Measurements from ENCODE around the gene ACTR3C. TPM values are rescaled to one million over a fixed set of nuclear protein-coding genes. Genes with fewer than 3 reads are reported as not detected.

Gene ACTR3C
- total RNA-seq, 1 experiment from 2014 or later = 0.48 TPM

DNA sequence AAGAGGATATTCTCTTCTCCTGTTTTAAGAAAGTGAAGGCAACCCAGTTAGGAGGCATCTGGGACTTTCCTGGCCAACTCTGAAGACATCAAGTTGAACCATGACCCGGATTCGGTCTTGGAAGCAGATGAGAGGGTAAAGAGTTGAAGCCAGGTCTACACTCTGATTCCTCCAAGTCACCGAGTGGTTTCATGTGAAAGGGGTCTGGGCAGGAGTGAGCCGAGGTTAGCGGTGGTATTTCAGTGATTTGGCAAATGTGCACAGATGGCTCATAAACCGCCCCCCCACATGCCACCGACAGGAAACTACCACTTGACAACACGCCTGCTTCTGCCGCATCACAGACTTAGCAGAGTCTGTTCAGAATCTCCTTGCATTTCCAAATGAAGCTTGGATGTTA is 33.9 kb upstream of the ACTR3C start:
- Histone ChIP-seq H3K4me2 (ENCODE audit: low read depth, low read length, poor library complexity, severe bottlenecking) (no peak overlapping the region), H4K20me1 (ENCODE audit: insufficient read depth, low read depth, low read length) (no peaks in the 10 kb centered on the region), H3K9me3 (ENCODE audit: low read length) (no peaks in the 10 kb centered on the region), H3K36me3 (ENCODE audit: insufficient read depth, low read length) (no peaks in the 10 kb centered on the region), H2AFZ (ENCODE audit: low read length) (no peak overlapping the region), H3K9ac (ENCODE audit: low read length) (no peak overlapping the region), H3K4me1 (ENCODE audit: low read length) (no peaks in the 10 kb centered on the region), H3K4me3 (ENCODE audit: low read length) (no peak overlapping the region), H3K27ac (ENCODE audit: low read length) (no peak overlapping the region), H3K79me2 (ENCODE audit: low read length) (no peaks in the 10 kb centered on the region), H3K27me3 (ENCODE audit: low read length) (no peaks in the 10 kb centered on the region), H3K9me2 (replicated peaks; ENCODE audit: insufficient read depth, low read length) (no peaks in the 10 kb centered on the region)
- no peak for DNase-seq

DNA sequence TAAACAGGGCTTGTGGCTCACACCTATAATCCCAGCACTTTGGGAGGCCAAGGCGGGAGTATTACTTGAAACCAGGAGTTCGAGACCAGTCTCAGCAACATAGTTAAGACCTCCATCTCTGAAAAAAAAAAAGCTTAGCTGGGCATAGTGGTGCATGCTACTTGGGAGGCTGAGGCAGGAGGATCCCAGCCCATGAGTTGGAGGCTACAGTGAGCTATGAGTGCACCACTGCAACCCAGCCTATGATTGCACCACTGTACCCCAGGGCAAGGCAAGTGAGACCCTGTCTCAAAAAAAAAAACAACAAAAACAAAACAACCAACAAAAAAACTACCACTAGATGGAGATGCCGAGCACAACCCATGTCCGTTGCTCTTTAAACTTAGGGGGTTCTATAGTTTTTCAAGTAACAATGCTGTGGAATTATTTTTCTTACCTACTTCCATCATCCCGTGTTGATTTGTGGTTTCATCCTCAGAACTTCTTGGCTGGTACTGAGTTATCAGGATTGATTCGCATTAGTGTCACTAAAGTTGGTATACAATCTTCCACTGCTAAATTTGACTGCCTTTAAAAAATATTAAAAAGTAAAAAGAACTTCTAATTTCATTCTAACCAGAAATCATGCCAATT is 33.0 kb upstream of the ACTR3C start:
- H3K9me3 ChIP-seq (ENCODE audit: low read length) = no peaks in the 10 kb centered on the region
- no peaks in the 10 kb centered on the region for H3K9me2 ChIP-seq (replicated peaks; ENCODE audit: insufficient read depth, low read length)
- no peak overlapping the region for H3K4me2 ChIP-seq (ENCODE audit: low read depth, low read length, poor library complexity, severe bottlenecking)
- H2AFZ ChIP-seq (ENCODE audit: low read length) = no peak overlapping the region
- no peak overlapping the region for H3K4me3 ChIP-seq (ENCODE audit: low read length)
- H4K20me1 ChIP-seq (ENCODE audit: insufficient read depth, low read depth, low read length) = no peaks in the 10 kb centered on the region
- DNase-seq = peak; percentile 62
- H3K9ac ChIP-seq (ENCODE audit: low read length) = no peak overlapping the region
- H3K27me3 ChIP-seq (ENCODE audit: low read length) = no peaks in the 10 kb centered on the region
- no peaks in the 10 kb centered on the region for H3K36me3 ChIP-seq (ENCODE audit: insufficient read depth, low read length)
- H3K79me2 ChIP-seq (ENCODE audit: low read length) = no peaks in the 10 kb centered on the region
- no peaks in the 10 kb centered on the region for H3K4me1 ChIP-seq (ENCODE audit: low read length)
- H3K27ac ChIP-seq (ENCODE audit: low read length) = no peak overlapping the region

DNA sequence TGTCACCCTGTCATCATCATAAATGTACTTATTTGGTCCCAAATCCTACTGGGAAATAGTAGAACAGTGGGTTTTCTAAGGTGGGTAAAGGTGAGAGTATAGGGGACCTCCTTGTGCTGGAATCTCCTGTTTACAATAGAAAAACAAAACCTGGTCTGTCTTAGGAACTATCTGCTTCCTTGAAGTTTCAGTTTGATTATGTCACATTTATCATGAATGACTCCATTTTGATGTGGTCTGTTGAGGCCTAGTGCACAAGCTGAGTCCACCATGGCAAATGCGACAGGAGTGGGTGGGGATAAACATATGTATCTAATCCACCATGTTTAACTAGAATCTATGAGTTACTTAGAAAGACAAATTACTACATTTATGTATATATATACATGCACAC is 32.3 kb upstream of the ACTR3C start:
- H3K9ac ChIP-seq (ENCODE audit: low read length) = no peak overlapping the region
- no peaks in the 10 kb centered on the region for H3K27me3 ChIP-seq (ENCODE audit: low read length)
- H3K36me3 ChIP-seq (ENCODE audit: insufficient read depth, low read length) = no peaks in the 10 kb centered on the region
- no peaks in the 10 kb centered on the region for H3K79me2 ChIP-seq (ENCODE audit: low read length)
- no peak overlapping the region for H3K4me2 ChIP-seq (ENCODE audit: low read depth, low read length, poor library complexity, severe bottlenecking)
- H3K4me1 ChIP-seq (ENCODE audit: low read length) = no peaks in the 10 kb centered on the region
- H3K27ac ChIP-seq (ENCODE audit: low read length) = no peak overlapping the region
- no peaks in the 10 kb centered on the region for H3K9me3 ChIP-seq (ENCODE audit: low read length)
- H2AFZ ChIP-seq (ENCODE audit: low read length) = no peak overlapping the region
- H3K4me3 ChIP-seq (ENCODE audit: low read length) = no peak overlapping the region
- no peak for DNase-seq
- H4K20me1 ChIP-seq (ENCODE audit: insufficient read depth, low read depth, low read length) = no peaks in the 10 kb centered on the region
- H3K9me2 ChIP-seq (replicated peaks; ENCODE audit: insufficient read depth, low read length) = no peaks in the 10 kb centered on the region

DNA sequence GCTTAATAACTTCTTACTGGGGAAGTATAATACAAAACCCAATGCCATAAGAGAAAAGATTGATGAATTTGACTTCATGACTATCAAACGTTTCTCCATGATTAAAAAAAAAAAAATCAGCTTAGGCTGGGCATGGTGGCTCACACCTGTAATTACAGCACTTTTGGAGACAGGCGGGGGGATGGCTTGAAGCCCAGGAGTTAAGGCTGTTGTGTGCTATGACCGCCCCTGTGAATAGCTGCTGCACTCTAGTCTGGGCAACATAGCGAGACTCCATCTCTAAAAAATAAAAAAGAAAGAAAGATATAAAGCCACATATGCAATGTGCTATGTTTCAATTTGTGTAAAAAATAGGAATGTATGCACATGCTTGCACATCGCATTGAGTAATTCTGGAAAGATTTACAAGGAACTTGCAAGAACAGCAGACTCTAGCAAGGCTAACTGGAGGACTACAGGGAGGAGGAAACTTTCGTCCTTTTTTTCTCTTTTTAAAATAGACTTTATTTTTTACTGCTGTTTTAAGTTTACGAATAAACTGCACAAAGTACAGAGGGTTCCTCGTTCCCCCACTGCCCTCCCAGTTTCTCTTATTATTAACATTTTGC is 28.3 kb upstream of the ACTR3C start:
- Histone ChIP-seq H3K4me1 (ENCODE audit: low read length) (no peaks in the 10 kb centered on the region), H3K4me3 (ENCODE audit: low read length) (no peak overlapping the region)

DNA sequence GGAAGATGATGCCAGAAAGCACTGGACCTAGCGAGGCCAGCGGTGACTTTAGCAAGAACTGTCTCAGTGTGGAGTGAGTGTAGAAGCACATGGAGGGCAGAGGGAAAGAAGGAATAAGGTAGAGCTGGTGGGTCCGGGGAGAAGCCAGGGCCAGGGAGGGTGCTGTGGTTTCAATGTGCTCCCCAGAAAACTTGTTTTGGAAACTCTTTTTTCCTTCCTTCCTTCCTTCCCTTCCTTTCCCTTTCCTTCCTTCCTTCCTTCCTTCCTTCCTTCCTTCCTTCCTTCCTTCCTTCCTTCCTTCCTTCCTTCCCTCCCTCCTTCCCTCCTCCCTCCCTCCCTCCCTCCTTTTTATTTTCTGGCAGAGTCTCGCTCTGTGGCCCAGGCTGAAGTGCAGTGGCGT is 23.6 kb upstream of the ACTR3C start:
- H3K79me2 ChIP-seq (ENCODE audit: low read length) = no peaks in the 10 kb centered on the region
- H4K20me1 ChIP-seq (ENCODE audit: insufficient read depth, low read depth, low read length) = no peaks in the 10 kb centered on the region
- H3K4me2 ChIP-seq (ENCODE audit: low read depth, low read length, poor library complexity, severe bottlenecking) = no peak overlapping the region
- H3K9ac ChIP-seq (ENCODE audit: low read length) = no peak overlapping the region
- no peak overlapping the region for H2AFZ ChIP-seq (ENCODE audit: low read length)
- no peak overlapping the region for H3K4me3 ChIP-seq (ENCODE audit: low read length)
- H3K9me2 ChIP-seq (replicated peaks; ENCODE audit: insufficient read depth, low read length) = no peaks in the 10 kb centered on the region
- H3K36me3 ChIP-seq (ENCODE audit: insufficient read depth, low read length) = no peaks in the 10 kb centered on the region
- peaks cover 6% of the 10 kb centered on the region; the same call in 1 of the 2 replicates for H3K9me3 ChIP-seq (ENCODE audit: low read length)
- no peaks in the 10 kb centered on the region for H3K4me1 ChIP-seq (ENCODE audit: low read length)
- no peak overlapping the region for H3K27ac ChIP-seq (ENCODE audit: low read length)
- no peak for DNase-seq
- H3K27me3 ChIP-seq (ENCODE audit: low read length) = no peaks in the 10 kb centered on the region

More for the DNA sequence above, 28.3 kb upstream of the ACTR3C start:
- H3K9ac ChIP-seq (ENCODE audit: low read length) = no peak overlapping the region
- H3K36me3 ChIP-seq (ENCODE audit: insufficient read depth, low read length) = no peaks in the 10 kb centered on the region
- H3K9me2 ChIP-seq (replicated peaks; ENCODE audit: insufficient read depth, low read length) = no peaks in the 10 kb centered on the region
- no peak overlapping the region for H2AFZ ChIP-seq (ENCODE audit: low read length)
- no peak overlapping the region for H3K4me2 ChIP-seq (ENCODE audit: low read depth, low read length, poor library complexity, severe bottlenecking)
- no peaks in the 10 kb centered on the region for H3K9me3 ChIP-seq (ENCODE audit: low read length)
- no peak overlapping the region for H3K27ac ChIP-seq (ENCODE audit: low read length)
- H3K27me3 ChIP-seq (ENCODE audit: low read length) = no peaks in the 10 kb centered on the region
- no peak for DNase-seq
- H3K79me2 ChIP-seq (ENCODE audit: low read length) = no peaks in the 10 kb centered on the region
- no peaks in the 10 kb centered on the region for H4K20me1 ChIP-seq (ENCODE audit: insufficient read depth, low read depth, low read length)

DNA sequence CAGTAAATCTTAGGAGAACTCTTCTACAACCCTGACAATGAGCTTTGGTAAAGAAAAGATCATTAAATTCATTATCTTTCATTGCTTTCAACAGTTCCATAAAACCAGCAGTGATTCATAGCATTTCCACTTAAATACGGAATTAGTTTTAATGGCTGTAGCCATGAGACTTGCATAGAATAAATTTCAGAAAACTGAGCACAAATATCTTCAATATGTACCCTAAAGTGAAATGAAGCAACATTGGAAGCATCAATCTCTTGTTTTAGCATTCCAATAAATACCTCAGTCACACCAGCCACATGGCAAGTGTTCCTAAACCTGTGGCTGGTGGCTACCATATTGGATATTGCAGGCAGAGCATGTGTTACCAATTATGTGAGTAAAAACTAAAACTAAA is 21.7 kb upstream of the ACTR3C start:
- no peaks in the 10 kb centered on the region for H3K9me2 ChIP-seq (replicated peaks; ENCODE audit: insufficient read depth, low read length)

DNA sequence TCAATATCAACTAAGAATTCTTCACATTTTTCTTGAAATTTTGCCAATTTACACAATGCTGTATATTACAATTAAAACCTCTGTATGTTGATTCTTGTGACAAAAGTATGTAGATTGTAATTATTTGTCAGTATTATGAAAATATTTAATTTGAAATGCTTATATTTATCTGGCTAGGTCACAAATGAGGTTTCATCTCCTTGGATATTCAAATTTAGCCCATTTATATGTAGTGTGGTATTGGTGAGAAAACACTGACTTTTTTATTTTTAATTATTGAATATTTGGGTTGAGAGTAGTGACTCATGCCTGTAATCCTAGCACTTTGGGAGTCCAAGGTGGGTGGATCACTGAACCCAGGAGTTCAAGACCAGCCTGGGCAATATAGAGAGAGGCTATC is 21.0 kb upstream of the ACTR3C start:
- Histone ChIP-seq H2AFZ (ENCODE audit: low read length) (no peak overlapping the region), H3K9me2 (replicated peaks; ENCODE audit: insufficient read depth, low read length) (no peaks in the 10 kb centered on the region), H4K20me1 (ENCODE audit: insufficient read depth, low read depth, low read length) (no peaks in the 10 kb centered on the region), H3K27me3 (ENCODE audit: low read length) (no peaks in the 10 kb centered on the region), H3K4me1 (ENCODE audit: low read length) (no peaks in the 10 kb centered on the region), H3K79me2 (ENCODE audit: low read length) (no peaks in the 10 kb centered on the region), H3K4me3 (ENCODE audit: low read length) (no peak overlapping the region), H3K36me3 (ENCODE audit: insufficient read depth, low read length) (no peaks in the 10 kb centered on the region), H3K4me2 (ENCODE audit: low read depth, low read length, poor library complexity, severe bottlenecking) (no peak overlapping the region), H3K9me3 (ENCODE audit: low read length) (peaks cover 6% of the 10 kb centered on the region; the same call in 1 of the 2 replicates), H3K9ac (ENCODE audit: low read length) (no peak overlapping the region), H3K27ac (ENCODE audit: low read length) (no peak overlapping the region)
- no peak for DNase-seq

More for the DNA sequence above, 21.7 kb upstream of the ACTR3C start:
- H3K79me2 ChIP-seq (ENCODE audit: low read length) = no peaks in the 10 kb centered on the region
- H2AFZ ChIP-seq (ENCODE audit: low read length) = no peak overlapping the region
- H3K9me3 ChIP-seq (ENCODE audit: low read length) = peaks cover 6% of the 10 kb centered on the region; the same call in 1 of the 2 replicates
- no peaks in the 10 kb centered on the region for H3K36me3 ChIP-seq (ENCODE audit: insufficient read depth, low read length)
- no peaks in the 10 kb centered on the region for H4K20me1 ChIP-seq (ENCODE audit: insufficient read depth, low read depth, low read length)
- no peak for DNase-seq
- H3K4me2 ChIP-seq (ENCODE audit: low read depth, low read length, poor library complexity, severe bottlenecking) = no peak overlapping the region
- no peak overlapping the region for H3K4me3 ChIP-seq (ENCODE audit: low read length)
- H3K9ac ChIP-seq (ENCODE audit: low read length) = no peak overlapping the region
- H3K4me1 ChIP-seq (ENCODE audit: low read length) = no peaks in the 10 kb centered on the region
- H3K27ac ChIP-seq (ENCODE audit: low read length) = no peak overlapping the region
- H3K27me3 ChIP-seq (ENCODE audit: low read length) = no peaks in the 10 kb centered on the region

DNA sequence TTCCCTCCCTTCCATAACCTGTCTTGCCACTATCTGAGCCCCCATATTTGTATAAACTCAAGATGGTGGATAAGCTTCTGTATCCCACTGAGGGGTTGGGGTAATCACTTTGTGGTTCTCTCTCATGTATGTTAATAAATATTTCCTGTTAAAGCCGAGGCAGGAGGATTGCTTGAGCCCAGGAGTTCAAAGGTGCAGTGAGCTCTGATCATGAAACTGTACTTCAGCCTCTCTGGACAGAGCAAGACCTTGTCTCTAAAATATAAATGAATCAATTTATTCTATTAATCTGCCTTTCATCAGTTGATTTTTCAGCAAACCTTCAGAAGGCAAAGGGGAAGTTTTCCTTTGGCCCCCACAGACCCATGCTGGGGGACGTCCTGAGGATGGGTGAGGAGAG is 19.9 kb upstream of the ACTR3C start:
- no peak overlapping the region for H3K4me2 ChIP-seq (ENCODE audit: low read depth, low read length, poor library complexity, severe bottlenecking)
- no peaks in the 10 kb centered on the region for H3K79me2 ChIP-seq (ENCODE audit: low read length)

More for the DNA sequence above, 19.9 kb upstream of the ACTR3C start:
- H3K27me3 ChIP-seq (ENCODE audit: low read length) = no peaks in the 10 kb centered on the region
- H3K4me3 ChIP-seq (ENCODE audit: low read length) = no peak overlapping the region
- no peaks in the 10 kb centered on the region for H4K20me1 ChIP-seq (ENCODE audit: insufficient read depth, low read depth, low read length)
- no peaks in the 10 kb centered on the region for H3K36me3 ChIP-seq (ENCODE audit: insufficient read depth, low read length)
- no peak for DNase-seq
- no peaks in the 10 kb centered on the region for H3K9me2 ChIP-seq (replicated peaks; ENCODE audit: insufficient read depth, low read length)
- no peak overlapping the region for H2AFZ ChIP-seq (ENCODE audit: low read length)
- H3K9ac ChIP-seq (ENCODE audit: low read length) = no peak overlapping the region
- H3K9me3 ChIP-seq (ENCODE audit: low read length) = peaks cover 6% of the 10 kb centered on the region; the same call in 1 of the 2 replicates
- H3K27ac ChIP-seq (ENCODE audit: low read length) = no peak overlapping the region
- H3K4me1 ChIP-seq (ENCODE audit: low read length) = no peaks in the 10 kb centered on the region
